ENCODE results near the gene EIF5A. TPM values are rescaled to one million over a fixed set of nuclear protein-coding genes. Genes with fewer than 3 reads are reported as not detected.
"Not testable (repeated sequence)": the region's sequence is repeated elsewhere in the genome, so short reads cannot be mapped to it uniquely, and the experiment has no call there.

EIF5A gene
- total RNA-seq, 1 donor from 2014 or later: 248 TPM

GRCh38 chr17:7334938-7335538 is 27.6 kb downstream of the EIF5A start:
- no peak for DNase-seq (ENCODE audit: low spot score in 2 of 2)
- H3K4me1 ChIP-seq: peaks cover 0 to 3% of the 10 kb centered on the region in 2 donors
- no peaks in the 10 kb centered on the region for H3K36me3 ChIP-seq
- H3K4me3 ChIP-seq: no peak overlapping the region
- H3K27ac ChIP-seq: no peak overlapping the region
- intact Hi-C loops (cut with DNase I): no loop called here
- H3K27me3 ChIP-seq: no peaks in the 10 kb centered on the region
- no peak for TF ChIP-seq CTCF (IDR thresholded peaks at IDR 0.05)
- H3K9me3 ChIP-seq: no peaks in the 10 kb centered on the region

GRCh38 chr17:7335765-7336164 is 28.3 kb downstream of the EIF5A start:
- H3K36me3 ChIP-seq; H3K27ac ChIP-seq; intact Hi-C loops (cut with DNase I); H3K9me3 ChIP-seq; H3K4me1 ChIP-seq; H3K4me3 ChIP-seq; DNase-seq (ENCODE audit: low spot score in 2 of 2); H3K27me3 ChIP-seq: not testable (repeated sequence)

GRCh38 chr17:7336240-7337175 is 29.1 kb downstream of the EIF5A start, which contains the start of gene ACAP1:
Gene ACAP1, plus strand, starts transcription at chr17:7336529. Its CDS starts 206 bp downstream, at chr17:7336735.
- Histone ChIP-seq H3K27me3 (no peaks in the 10 kb centered on the region), H3K4me3 (peak within 1 kb of the TSS in 1 of 2 donors; percentile 46), H3K27ac (no peak within 1 kb of the TSS), H3K9me3 (no peaks in the 10 kb centered on the region), H3K4me1 (no peaks in the 10 kb centered on the region), H3K36me3 (no peaks in the 10 kb centered on the region)
- TF ChIP-seq CTCF (IDR thresholded peaks at IDR 0.05): no peak
- peak in 1 of 2 donors; percentile 61 for DNase-seq (ENCODE audit: low spot score in 2 of 2)
- intact Hi-C loops (cut with DNase I): no loop called here

GRCh38 chr17:7337600-7337999 is 30.2 kb downstream of the EIF5A start:
- H3K4me1 ChIP-seq; H3K4me3 ChIP-seq; H3K9me3 ChIP-seq; H3K27me3 ChIP-seq; DNase-seq (ENCODE audit: low spot score in 2 of 2); H3K27ac ChIP-seq; intact Hi-C loops (cut with DNase I); H3K36me3 ChIP-seq: not testable (repeated sequence)

- no peak for DNase-seq (ENCODE audit: low spot score in 2 of 2)
- Histone ChIP-seq H3K9me3 (no peaks in the 10 kb centered on the region), H3K36me3 (no peaks in the 10 kb centered on the region), H3K27me3 (no peaks in the 10 kb centered on the region), H3K27ac (no peak overlapping the region), H3K4me3 (no peak overlapping the region), H3K4me1 (no peaks in the 10 kb centered on the region)
- TF ChIP-seq CTCF (IDR thresholded peaks at IDR 0.05): no peak
- intact Hi-C loops (cut with DNase I): no loop called here
These were observed 32.8 kb downstream of the EIF5A start for GRCh38 chr17:7340179-7340578.

- no peak for DNase-seq (ENCODE audit: low spot score in 2 of 2)
- Histone ChIP-seq H3K4me1 (no peaks in the 10 kb centered on the region), H3K9me3 (no peaks in the 10 kb centered on the region), H3K36me3 (no peaks in the 10 kb centered on the region), H3K27ac (no peak overlapping the region), H3K4me3 (no peak overlapping the region), H3K27me3 (no peaks in the 10 kb centered on the region)
- no peak for TF ChIP-seq CTCF (IDR thresholded peaks at IDR 0.05)
- intact Hi-C loops (cut with DNase I): no loop called here
These were observed 34.4 kb downstream of the EIF5A start for GRCh38 chr17:7341842-7342241.
